MCF 10A (cell line): ENCODE data around the gene NRG3. TPM values are rescaled to one million over a fixed set of nuclear protein-coding genes. Genes with fewer than 3 reads are reported as not detected.

Source experiments
- BruUV-seq: library from RNA; stranded (reverse); fragments of 400-500 nt; replicated peaks from 2 replicates; lab custom pipeline; 2021; lab: Mats Ljungman, UMichigan
- CTCF ChIA-PET: fragments of 300-600 bp; sonication (Branson Sonifier 250); formaldehyde crosslinking; extraction: SDS; loops from one replicate; lab custom pipeline; 2021; ENCODE audit warnings: antibody characterized with exemption, inconsistent platforms; lab: Yijun Ruan, JAX
- POLR2A ChIA-PET: fragments of 300-600, 350-650 bp; sonication (Branson Sonifier 250); formaldehyde crosslinking; extraction: SDS; loops from one replicate; lab custom pipeline; 2020; ENCODE audit warnings: antibody characterized with exemption, inconsistent platforms; lab: Yijun Ruan, JAX
- DNase-seq: peaks from one replicate; pipeline ENCODE4 v3.0.0-alpha.2; 2018; ENCODE audit not compliant: unreplicated experiment
- H3K27ac Mint-ChIP-seq: one replicate; pipeline ENCODE4 v1.8.0; 2022; ENCODE audit warnings: mild to moderate bottlenecking, low read depth, mixed read lengths; ENCODE audit not compliant: unreplicated experiment
- H3K27me3 Mint-ChIP-seq: one replicate; pipeline ENCODE4 v1.8.0; 2022; ENCODE audit warnings: mixed read lengths; ENCODE audit not compliant: insufficient read depth, unreplicated experiment
- H3K36me3 Mint-ChIP-seq: one replicate; pipeline ENCODE4 v1.8.0; 2022; ENCODE audit warnings: mild to moderate bottlenecking, moderate library complexity, mixed read lengths; ENCODE audit not compliant: insufficient read depth, unreplicated experiment
- H3K4me1 Mint-ChIP-seq: one replicate; pipeline ENCODE4 v1.8.0; 2022; ENCODE audit warnings: mixed read lengths; ENCODE audit not compliant: insufficient read depth, unreplicated experiment
- H3K4me3 Mint-ChIP-seq: one replicate; pipeline ENCODE4 v1.8.0; 2022; ENCODE audit warnings: mild to moderate bottlenecking, moderate library complexity, mixed read lengths; ENCODE audit not compliant: unreplicated experiment
- H3K9me3 Mint-ChIP-seq: one replicate; pipeline ENCODE4 v1.8.0; 2022; ENCODE audit warnings: mixed read lengths; ENCODE audit not compliant: unreplicated experiment
- CTCF ChIP-seq: fragments of 200-600 bp; IDR thresholded peaks from one replicate; pipeline ENCODE4 v1.8.0; 2022; ENCODE audit warnings: antibody characterized with exemption, mild to moderate bottlenecking; ENCODE audit not compliant: unreplicated experiment
- intact Hi-C: fragments of 100-400 bp; cut with micrococcal nuclease; formaldehyde crosslinking; loops from 2 replicates; pipeline ENCODE4 v1.14.1; 2022
- total RNA-seq: library from RNA; stranded (reverse); gene quantifications from 2 replicates; pipeline ENCODE4 v1.2.3, GENCODE V29; 2022

Gene NRG3
- total RNA-seq, 1 experiment from 2014 or later: not detected

GRCh38 chr10:82089327-82089726 lies 214.3 kb downstream of the NRG3 start:
- H3K27me3 Mint-ChIP-seq: no peaks in the 10 kb centered on the region
- TF ChIP-seq CTCF: no peak
- ChIA-PET POLR2A (no interaction called here), CTCF (no interaction called here)
- DNase-seq: no peak
- H3K27ac Mint-ChIP-seq: no peak overlapping the region
- H3K9me3 Mint-ChIP-seq: no peaks in the 10 kb centered on the region
- no peaks in the 10 kb centered on the region for H3K36me3 Mint-ChIP-seq
- no TSS peak for BruUV-seq
- intact Hi-C loops: no loop called here
- H3K4me1 Mint-ChIP-seq: no peaks in the 10 kb centered on the region
- no peak overlapping the region for H3K4me3 Mint-ChIP-seq

GRCh38 chr10:82091413-82091812 lies 216.4 kb downstream of the NRG3 start:
- no peak overlapping the region for H3K27ac Mint-ChIP-seq
- H3K4me1 Mint-ChIP-seq: no peaks in the 10 kb centered on the region
- H3K9me3 Mint-ChIP-seq: no peaks in the 10 kb centered on the region
- intact Hi-C loops: no loop called here
- no peak for DNase-seq
- no peak for TF ChIP-seq CTCF
- no TSS peak for BruUV-seq
- ChIA-PET CTCF (no interaction called here), POLR2A (no interaction called here)
- H3K36me3 Mint-ChIP-seq: no peaks in the 10 kb centered on the region
- H3K4me3 Mint-ChIP-seq: no peak overlapping the region
- no peaks in the 10 kb centered on the region for H3K27me3 Mint-ChIP-seq

GRCh38 chr10:82092111-82092510 lies 217.1 kb downstream of the NRG3 start:
- CTCF ChIA-PET: no interaction called here
- intact Hi-C loops: no loop called here
- POLR2A ChIA-PET: no interaction called here
- Mint-ChIP-seq H3K27me3 (no peaks in the 10 kb centered on the region), H3K36me3 (no peaks in the 10 kb centered on the region), H3K27ac (no peak overlapping the region), H3K4me3 (no peak overlapping the region), H3K4me1 (no peaks in the 10 kb centered on the region), H3K9me3 (no peaks in the 10 kb centered on the region)
- no peak for TF ChIP-seq CTCF
- no TSS peak for BruUV-seq
- DNase-seq: no peak

- Mint-ChIP-seq H3K27me3 (no peaks in the 10 kb centered on the region), H3K36me3 (no peaks in the 10 kb centered on the region), H3K4me3 (no peak overlapping the region), H3K27ac (no peak overlapping the region), H3K9me3 (peaks cover 6% of the 10 kb centered on the region), H3K4me1 (peaks cover 33% of the 10 kb centered on the region)
- DNase-seq: no peak
- intact Hi-C loops: no loop called here
- POLR2A ChIA-PET: interaction anchor here (1.3 kb wide), 1 partner anchor 21 kb away, joined by 3 read pairs; no protein-coding TSS in a partner anchor
- CTCF ChIA-PET: no interaction called here
- no peak for TF ChIP-seq CTCF
- BruUV-seq: no TSS peak
Measured at GRCh38 chr10:82124713-82125112, 249.7 kb downstream of the NRG3 start.
